ENCODE results near the gene CRACR2A. TPM values are rescaled to one million over a fixed set of nuclear protein-coding genes. Genes with fewer than 3 reads are reported as not detected.
A peak's percentile ranks its signal among the peaks of the same experiment; 100 is the strongest.

CRACR2A gene
- total and polyA plus RNA-seq, 2 of the 4 experiments (the other 2 are of a cell fraction) = 0.54 to 0.60 TPM

DNA sequence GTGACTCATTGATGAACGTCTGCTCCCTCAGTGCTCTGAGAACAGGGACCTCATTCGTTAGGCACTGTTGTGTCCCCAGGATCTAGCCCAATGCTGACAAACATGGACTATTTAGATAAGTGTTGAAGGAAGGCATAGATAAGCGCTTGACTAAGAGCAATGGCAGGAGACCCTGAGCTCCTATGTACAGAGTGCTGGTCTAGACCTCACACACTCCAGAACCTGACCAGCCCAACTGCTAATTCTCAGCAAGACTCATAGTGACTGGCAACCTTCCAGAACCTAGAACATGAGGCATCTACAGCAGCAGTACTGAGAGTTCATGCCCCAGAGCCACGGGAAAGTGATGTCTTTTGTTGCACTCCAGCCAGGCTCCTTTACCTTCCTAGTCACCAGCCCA is 69.2 kb downstream of the CRACR2A start:
- in situ Hi-C loops (cut with MboI; ENCODE audit: low sequenced_read_pairs) = no loop called here
- H2BK20ac ChIP-seq (ENCODE audit: low read depth, low read length) = no peak overlapping the region
- no peak overlapping the region for H3K14ac ChIP-seq (replicated peaks; ENCODE audit: low read depth, low read length)
- no peak overlapping the region for H3K18ac ChIP-seq (ENCODE audit: low read depth, low read length)
- H2BK15ac ChIP-seq (ENCODE audit: low read depth, low read length) = no peak overlapping the region
- H3K4me2 ChIP-seq (ENCODE audit: low read depth, low read length) = no peak overlapping the region
- intact Hi-C loops (cut with micrococcal nuclease) = no loop called here
- no peak overlapping the region for H2AK9ac ChIP-seq (replicated peaks; ENCODE audit: low read depth, low read length, poor library complexity)
- H2BK120ac ChIP-seq (ENCODE audit: low read depth, low read length) = no peak overlapping the region
- H3K27me3 ChIP-seq (ENCODE audit: control insufficient read depth, insufficient read depth, low read length) = peaks cover 7% of the 10 kb centered on the region
- TF ChIP-seq MXI1 (IDR thresholded peaks at IDR 0.05; ENCODE audit: borderline replicate concordance, low read depth, low read length) = no peak
- TF ChIP-seq RAD21 (IDR thresholded peaks at IDR 0.05; ENCODE audit: low read length) = no peak
- TF ChIP-seq BHLHE40 (IDR thresholded peaks at IDR 0.05; ENCODE audit: low read depth, low read length) = no peak
- TF ChIP-seq CHD1 (IDR thresholded peaks at IDR 0.05; ENCODE audit: low read depth, low read length) = no peak
- no peak for TF ChIP-seq MAFK (IDR thresholded peaks at IDR 0.05; ENCODE audit: low read depth, low read length)
- no peaks in the 10 kb centered on the region for H3K4me1 ChIP-seq (ENCODE audit: control insufficient read depth, insufficient read depth, low read length)
- no TSS peak for BruUV-seq (replicated peaks)
- POLR2A ChIA-PET (ENCODE audit: unreplicated experiment) = no interaction called here
- CTCF ChIA-PET = no interaction called here
- peak; percentile 31 for DNase-seq
- H2AK5ac ChIP-seq (ENCODE audit: low read depth, low read length) = no peak overlapping the region
- no peak overlapping the region for H2BK5ac ChIP-seq (ENCODE audit: low read depth, low read length, poor library complexity, severe bottlenecking)
- H3K9ac ChIP-seq (ENCODE audit: low read depth, low read length) = no peak overlapping the region
- no CpG with 5 or more reads among the region's 4 CpGs for WGBS, 2 experiments (ENCODE audit: extremely low coverage in 2 of 2, insufficient read length in 1 of 2)
- no peaks in the 10 kb centered on the region for H3K9me1 ChIP-seq (ENCODE audit: insufficient read depth, low read length)
- no peaks in the 10 kb centered on the region for H3K79me1 ChIP-seq (ENCODE audit: low read depth in 1 of 2, low read length in 2 of 2)
- no peak overlapping the region for H4K5ac ChIP-seq (ENCODE audit: low read depth, low read length)
- H4K20me1 ChIP-seq (ENCODE audit: insufficient read depth, low read length) = no peaks in the 10 kb centered on the region
- no peak overlapping the region for H4K8ac ChIP-seq (ENCODE audit: low read depth in 2 of 2, low read length in 2 of 2)
- ATAC-seq (ENCODE audit: low read depth) = no peak
- H3K9me3 ChIP-seq (ENCODE audit: control insufficient read depth, insufficient read depth, low read length) = no peaks in the 10 kb centered on the region
- no peak overlapping the region for H3K27ac ChIP-seq (ENCODE audit: insufficient read depth, low read length)
- H3K56ac ChIP-seq (ENCODE audit: extremely low read depth, insufficient read depth, low read length) = no peak overlapping the region
- H3K36me3 ChIP-seq (ENCODE audit: control insufficient read depth, insufficient read depth, low read length) = no peaks in the 10 kb centered on the region
- no peak overlapping the region for H4K91ac ChIP-seq (ENCODE audit: insufficient read depth, low read depth, low read length)
- H3K4ac ChIP-seq (ENCODE audit: low read depth, low read length) = no peak overlapping the region
- dilution Hi-C loops (cut with HindIII; ENCODE audit: low sequenced_read_pairs, unreplicated experiment) = no loop called here
- H3K23ac ChIP-seq (ENCODE audit: low read depth, low read length) = no peak overlapping the region
- no peak overlapping the region for H3K4me3 ChIP-seq (ENCODE audit: insufficient read depth, low read depth, low read length)
- no peak overlapping the region for H2AFZ ChIP-seq (replicated peaks; ENCODE audit: low read length, poor library complexity)

Data from IMR-90 (cell line).